Measurements from ENCODE around the gene SUN1.

SUN1 gene

DNA sequence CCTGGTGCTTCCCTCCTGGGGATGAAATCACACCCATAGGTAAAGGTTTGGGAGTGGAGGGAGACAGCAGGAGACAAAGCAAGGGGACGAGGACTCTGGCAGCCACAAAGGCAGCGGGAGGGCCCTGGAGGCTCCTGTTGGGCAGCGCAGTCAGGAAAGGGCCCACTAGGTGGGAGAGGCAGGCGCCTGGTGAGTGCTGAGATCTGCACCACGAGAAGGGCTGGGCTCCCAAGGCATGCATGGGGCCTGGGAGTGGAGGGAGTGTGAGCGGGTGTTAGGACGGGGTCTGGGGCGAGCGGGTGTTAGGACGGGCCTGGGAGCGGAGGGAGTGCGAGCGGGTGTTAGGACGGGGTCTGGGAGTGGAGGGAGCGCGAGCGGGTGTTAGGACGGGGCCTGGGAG is 57.1 kb downstream of the SUN1 start:
- no peak for DNase-seq (ENCODE audit: low read depth in 2 of 2, low spot score in 1 of 2)

DNA sequence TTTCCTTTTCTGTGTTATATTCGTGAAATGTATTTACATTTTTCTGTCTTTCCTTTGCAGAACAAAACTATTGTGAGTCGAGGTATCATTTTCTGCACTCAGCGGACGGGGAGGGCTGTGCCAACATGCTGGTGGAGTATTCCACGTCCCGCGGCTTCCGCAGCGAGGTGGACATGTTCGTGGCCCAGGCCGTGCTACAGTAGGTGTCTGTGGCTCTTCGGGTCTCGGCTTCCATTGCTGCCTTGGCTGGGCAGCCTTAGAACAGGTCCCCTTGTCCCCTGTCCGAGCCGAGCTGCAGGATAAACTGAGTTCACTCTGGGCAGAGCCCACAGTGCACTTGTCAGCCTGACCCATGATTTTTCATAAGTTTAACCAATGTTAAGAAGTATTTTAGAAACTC is 58.6 kb downstream of the SUN1 start:
- no peak for DNase-seq (ENCODE audit: low read depth in 2 of 2, low spot score in 1 of 2)

DNA sequence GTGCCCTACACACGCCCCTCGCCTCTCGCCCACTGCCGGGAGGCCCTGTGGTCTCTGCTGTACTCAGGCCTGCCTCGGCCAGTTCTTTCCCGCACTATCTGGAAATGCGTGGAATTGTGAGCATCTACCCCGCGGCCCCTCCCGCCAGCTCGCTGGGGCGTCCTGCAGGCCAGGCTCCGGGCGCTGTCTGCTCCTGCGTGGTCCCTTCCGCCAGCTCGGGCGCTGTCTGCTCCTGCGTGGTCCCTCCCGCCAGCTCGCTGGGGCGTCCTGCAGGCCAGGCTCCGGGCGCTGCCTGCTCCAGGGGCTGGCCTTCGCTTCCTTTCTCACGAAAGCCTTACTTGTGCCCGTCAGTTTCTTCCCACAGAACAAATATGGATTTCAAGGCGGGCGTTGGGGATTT is 59.0 kb downstream of the SUN1 start:
- DNase-seq (ENCODE audit: low read depth in 2 of 2, low spot score in 1 of 2) = no peak

DNA sequence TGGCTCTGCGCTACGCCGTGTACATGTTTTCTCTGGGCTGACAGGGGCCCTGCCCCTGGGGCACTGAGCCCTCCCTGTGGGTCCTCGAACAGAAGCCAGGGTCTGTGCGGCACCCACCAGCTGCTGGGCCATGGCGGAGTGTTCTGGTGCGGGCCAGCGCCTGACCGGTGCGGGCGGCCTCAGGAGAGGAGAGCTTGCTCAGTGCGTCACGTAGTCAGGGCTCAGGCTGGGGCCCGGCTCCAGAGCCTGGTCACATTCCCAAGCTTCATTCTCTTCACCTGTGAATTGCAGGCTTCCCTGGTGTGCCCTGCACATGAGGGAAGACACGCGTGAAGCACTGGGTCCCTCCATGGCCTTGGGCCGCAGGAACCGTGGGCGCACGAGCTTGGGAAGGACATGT is 59.5 kb downstream of the SUN1 start:
- DNase-seq (ENCODE audit: low read depth in 2 of 2, low spot score in 1 of 2) = no peak

DNA sequence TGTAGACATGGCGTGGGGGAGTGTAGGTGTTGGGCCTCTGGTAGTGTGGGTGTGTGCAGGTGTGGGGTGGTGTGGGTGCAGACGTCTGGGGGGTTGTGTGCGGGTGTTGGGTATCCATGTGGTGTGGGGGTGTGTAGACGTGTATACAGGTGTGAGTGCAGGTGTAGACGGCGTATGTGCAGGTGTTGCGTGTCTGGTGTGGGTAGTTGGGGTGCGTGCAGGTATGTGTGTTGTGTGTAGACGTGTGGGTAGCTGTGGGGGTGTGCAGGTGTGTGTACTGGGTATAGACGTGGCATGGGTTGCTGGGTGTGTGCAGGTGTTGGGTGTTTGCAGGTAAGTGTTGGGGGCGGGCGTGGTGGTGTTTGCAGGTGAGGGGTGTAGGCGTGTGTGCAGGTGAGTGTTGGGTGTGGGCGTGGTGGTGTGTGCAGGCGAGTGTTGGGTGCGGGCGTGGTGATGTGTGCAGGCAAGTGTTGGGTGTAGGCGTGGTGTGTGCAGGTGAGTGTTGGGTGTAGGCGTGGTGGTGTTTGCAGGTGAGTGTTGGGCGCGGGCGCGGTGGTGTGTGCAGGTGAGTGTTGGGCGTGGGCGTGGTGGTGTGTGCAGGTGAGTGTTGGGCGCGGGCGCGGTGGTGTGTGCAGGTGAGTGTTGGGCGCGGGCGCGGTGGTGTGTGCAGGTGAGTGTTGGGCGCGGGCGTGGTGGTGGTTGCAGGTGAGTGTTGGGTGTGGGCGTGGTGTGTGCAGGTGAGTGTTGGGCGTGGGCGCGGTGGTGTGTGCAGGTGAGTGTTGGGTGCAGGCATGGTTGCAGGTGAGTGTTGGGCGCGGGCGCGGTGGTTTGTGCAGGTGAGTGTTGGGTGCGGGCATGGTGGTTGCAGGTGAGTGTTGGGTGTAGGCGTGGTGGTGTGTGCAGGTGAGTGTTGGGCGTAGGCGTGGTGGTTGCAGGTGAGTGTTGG is 60.6 kb downstream of the SUN1 start:
- DNase-seq (ENCODE audit: low read depth in 2 of 2, low spot score in 1 of 2) = no peak

DNA sequence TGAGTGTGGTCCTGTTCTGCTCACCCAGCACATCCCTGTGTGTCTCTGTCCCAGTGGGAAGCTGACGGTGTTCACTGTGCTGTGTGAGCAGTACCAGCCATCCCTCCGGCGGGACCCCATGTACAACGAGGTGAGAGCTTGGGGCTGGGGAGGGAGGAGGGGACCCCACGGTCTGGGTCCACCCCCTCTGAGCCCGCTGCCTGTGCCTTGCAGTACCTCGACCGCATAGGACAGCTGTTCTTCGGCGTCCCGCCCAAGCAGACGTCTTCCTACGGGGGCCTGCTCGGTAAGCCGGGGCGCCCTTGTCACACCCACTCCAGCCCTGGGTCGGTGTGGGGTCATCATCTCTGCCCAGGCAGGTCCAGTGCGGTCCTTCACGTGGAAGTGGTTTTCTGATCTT is 61.4 kb downstream of the SUN1 start:
- DNase-seq (ENCODE audit: low read depth in 2 of 2, low spot score in 1 of 2) = no peak

DNA sequence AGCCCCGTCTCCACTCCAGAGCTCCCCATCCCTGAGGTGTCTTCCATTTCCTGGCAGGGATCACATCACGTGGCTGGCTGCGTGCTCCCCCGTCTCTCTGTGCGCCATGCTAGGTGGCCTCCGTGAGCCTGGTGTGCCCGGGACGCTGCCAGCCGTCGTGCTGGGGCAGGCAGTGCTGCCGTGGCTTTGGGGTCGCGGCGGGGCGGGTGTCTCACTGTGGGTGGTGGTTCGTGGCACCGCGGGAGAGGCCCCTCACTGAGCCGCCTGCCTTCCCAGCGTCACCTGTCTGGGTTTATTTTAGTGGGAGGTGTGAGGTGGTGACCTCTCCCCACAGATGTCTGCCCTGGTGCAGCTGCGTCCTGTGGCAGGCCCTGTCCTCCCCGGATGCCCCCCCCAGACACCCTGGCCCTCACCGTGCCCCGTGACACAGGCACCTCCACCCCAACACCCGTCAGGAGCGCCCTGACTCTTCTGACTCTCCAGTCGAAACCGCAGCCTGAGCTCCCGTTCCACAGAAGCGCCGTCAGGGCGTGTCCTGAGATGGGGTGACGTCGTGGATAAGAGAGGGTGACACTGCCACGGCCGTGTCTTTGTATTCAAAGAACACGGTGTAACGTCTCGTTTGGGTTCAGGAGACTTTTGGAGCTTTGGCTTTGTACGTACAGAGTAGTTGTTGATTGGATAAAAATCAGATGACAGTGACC is 62.0 kb downstream of the SUN1 start:
- no peak for DNase-seq (ENCODE audit: low read depth in 2 of 2, low spot score in 1 of 2)

DNA sequence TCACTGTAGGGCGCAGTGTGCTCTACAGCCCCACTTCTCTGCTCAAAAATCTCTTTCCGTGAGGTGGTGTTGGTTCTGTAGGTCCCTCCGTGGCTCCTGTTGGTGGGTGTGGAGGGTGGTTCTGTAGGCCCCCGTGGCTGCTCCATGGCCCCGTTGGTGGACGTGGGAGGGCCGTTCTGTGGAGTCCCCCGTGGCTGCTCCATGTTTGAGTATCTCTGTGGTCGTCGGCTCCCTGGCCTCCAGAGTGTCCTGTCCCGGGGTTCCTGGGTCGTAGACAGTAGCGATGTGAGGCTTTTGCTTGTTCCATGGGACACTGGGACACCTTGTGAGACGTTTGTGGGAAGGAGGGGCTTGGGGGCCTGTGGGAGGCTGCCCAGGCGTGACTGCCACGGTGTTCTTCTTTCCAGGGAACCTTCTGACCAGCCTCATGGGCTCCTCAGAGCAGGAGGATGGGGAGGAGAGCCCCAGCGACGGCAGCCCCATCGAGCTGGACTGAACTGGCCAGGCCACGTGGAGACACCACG is 62.7 kb downstream of the SUN1 start:
- no peak for DNase-seq (ENCODE audit: low read depth in 2 of 2, low spot score in 1 of 2)

DNA sequence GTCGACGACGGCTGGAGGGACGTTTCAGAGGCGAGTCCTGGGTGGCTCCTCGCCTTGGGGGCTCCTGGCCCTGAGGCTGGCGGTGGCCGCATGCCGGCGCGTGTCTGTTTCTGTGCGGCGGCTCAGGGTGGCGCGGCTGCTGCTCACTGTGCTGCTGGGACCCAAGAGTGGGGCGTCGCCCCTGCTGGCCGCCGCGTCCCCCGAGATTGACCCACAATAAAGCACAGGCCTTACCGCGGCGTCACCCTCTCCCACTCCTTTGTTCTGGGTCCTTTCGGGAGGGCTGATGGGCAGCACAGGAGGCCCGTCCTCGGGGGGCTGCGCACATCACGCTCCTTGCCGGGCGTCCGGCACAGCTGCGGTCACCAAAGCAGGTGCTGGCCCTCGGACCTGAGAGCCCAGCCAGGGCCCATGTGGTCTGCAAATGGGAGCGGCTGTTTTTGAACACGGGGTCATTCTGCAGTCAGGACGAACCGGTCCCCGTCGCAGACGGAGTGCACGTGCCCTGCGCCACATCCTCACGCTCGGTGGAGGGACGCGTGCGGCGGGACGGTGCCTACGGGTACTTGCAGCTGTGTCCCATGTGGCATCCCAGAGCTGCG is 63.3 kb downstream of the SUN1 start:
- DNase-seq (ENCODE audit: low read depth in 2 of 2, low spot score in 1 of 2) = no peak

DNA sequence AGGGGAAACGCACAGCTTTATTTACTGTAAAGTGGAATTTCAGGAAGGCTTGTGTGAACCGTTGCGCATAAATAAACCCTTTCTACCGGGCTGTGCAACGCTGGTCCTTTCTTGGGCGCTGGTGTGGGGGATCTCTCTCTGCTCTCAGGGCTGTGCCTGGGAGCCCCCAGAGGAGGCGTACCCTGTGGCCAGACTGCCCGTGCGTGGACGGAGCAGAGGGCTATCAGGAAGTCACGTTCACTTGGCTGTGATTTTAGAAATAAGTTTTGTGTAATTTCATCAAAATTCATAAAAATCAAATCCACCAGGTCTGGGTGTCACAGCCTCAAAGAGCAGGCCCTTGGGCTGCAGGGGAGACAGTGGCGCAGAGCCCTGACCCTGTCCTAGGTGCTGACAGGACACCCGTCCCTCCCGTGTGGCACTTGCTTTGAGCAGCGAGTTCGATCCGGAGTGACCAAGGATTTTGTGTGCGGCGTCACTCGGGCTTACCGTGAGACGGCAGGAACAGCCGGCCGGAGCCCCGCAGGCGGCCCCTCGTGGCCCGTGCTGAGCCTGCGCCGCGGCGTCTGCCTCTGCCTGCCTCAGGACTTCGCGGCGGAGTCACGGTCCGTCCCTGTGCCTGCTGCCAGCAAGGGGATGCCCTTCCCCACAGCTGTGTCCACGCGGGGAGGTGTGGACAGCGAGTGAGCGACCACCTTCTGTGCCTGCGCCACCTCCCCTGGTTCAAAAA is 64.2 kb downstream of the SUN1 start:
- no peak for DNase-seq (ENCODE audit: low read depth in 2 of 2, low spot score in 1 of 2)

DNA sequence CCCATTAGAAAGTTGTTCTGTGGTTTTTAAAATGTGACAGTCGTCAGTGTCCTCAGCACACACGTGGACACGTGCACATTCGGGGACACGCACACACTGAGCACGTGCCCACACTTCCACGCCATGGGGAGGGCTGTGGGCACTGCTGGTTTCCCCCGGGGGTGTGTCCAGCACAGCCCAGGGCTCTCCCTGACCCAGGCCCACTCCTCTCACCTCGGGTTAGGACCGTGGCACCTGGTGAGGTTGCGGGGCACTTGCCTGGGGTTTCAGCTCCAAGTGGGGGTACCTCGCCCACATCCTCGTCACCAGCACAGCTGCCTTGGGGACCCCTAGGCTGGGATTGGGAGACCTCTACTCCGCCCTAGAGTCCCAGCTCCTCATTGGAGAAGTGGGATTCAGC is 64.8 kb downstream of the SUN1 start:
- no peak for DNase-seq (ENCODE audit: low read depth in 2 of 2, low spot score in 1 of 2)

DNA sequence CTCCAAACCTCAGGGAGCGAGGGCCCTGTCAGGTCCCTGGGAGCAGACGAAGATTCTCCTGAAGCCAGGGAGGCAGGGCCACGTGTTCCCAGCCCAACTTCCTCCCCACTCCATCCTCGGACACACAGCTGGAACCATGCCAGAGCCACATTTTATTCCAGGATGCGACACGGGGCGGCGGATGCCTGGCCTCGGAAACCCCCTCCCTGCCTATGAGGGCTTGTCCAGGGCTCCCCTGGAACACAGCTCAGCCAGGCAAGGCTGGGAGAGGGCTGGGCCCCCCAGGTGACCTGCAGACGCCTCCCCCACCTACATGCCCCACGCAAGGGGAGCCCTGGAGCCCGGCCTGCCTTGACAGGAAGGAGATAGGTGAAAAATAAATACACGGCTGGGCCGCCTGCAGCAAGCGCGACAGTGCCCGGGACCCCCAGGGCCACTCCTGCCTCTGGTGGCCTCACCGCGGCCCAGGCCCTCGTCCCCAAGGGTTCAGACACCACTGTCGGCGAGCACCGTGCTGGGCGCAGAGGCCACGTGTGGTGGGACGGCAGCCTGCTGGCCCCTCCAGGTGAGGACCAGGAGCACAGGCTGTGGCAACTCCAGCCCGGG is 65.6 kb downstream of the SUN1 start:
- no peak for DNase-seq (ENCODE audit: low read depth in 2 of 2, low spot score in 1 of 2)

DNA sequence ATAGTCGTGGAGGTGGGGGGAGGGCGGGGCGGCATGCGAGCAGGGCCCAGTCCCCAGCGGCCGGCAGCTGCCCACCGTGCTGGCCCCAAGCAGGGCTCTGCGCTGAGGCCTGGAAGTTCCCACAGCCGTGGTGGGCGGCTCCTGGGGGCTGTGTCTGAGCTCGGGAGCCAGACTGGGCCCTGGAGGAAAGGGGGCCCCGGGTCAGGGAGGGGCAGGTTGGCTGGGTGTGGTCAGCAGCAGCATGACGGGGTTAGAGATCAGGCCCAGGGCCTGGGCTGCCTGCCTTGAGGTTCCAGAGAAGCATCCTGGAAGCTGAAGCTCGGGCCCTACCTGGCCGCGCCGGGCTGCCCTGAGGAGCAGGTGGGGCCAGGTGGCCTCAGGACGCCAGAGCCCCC is 66.2 kb downstream of the SUN1 start:
- no peak for DNase-seq (ENCODE audit: low read depth in 2 of 2, low spot score in 1 of 2)

DNA sequence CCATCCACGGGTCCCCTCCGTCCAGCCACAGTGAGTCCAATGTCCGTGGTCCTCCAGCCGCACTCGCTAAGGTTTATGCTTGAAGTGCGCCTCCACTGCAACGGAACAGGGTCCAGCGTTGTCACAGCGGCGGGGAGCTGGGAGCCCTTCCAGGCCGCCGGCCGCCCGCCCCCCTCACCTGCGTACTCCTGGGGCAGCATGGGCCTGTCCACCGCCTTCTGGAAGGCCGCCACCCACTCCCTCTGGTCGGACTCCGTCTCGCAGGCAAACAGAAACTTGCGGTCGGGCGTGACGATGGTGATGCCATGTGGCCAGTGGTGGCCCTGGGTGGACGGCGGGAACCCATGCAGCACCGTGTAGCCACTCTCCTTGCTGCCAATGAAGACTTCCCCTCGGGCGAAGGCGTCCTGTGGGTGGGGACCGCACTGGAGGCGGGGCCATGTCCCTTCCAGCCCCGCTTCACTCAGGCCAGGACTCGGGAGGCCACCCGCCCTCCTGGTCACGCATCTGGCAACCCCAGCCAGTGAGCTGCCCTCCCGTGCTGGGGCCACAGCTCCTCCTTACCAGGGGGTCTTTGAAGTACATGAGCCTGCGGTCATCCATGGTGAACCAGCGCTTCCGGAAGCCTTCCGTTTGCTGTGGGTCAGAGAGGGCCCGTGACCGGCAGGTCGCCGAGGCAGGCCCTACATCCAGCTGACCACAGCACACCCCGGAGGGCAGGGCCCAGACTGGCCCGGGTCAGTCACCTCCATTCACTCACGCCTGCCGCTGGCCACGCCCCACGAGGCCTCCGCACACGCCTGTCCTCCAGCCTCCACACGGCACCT is 66.8 kb downstream of the SUN1 start:
- no peak for DNase-seq (ENCODE audit: low read depth in 2 of 2, low spot score in 1 of 2)

DNA sequence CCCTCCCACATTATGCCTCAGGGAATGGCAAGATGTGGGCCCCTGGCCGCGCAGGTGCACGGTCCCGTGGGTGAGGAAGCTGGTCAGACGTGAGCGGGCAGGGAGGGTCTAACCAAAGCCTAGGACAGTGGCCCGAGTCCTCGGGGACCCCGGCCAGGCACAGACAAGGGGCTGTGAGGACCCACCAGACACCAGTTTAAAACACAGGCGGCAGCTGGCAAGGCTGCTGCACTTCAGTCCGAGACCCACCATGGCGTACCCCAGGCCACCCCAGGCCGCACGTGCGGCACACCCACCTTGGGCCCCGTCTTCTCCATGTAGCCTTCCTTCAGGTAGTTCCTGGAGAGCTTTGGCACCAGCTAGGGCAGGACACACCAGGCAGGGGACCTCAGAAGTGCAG is 67.5 kb downstream of the SUN1 start:
- no peak for DNase-seq (ENCODE audit: low read depth in 2 of 2, low spot score in 1 of 2)

DNA sequence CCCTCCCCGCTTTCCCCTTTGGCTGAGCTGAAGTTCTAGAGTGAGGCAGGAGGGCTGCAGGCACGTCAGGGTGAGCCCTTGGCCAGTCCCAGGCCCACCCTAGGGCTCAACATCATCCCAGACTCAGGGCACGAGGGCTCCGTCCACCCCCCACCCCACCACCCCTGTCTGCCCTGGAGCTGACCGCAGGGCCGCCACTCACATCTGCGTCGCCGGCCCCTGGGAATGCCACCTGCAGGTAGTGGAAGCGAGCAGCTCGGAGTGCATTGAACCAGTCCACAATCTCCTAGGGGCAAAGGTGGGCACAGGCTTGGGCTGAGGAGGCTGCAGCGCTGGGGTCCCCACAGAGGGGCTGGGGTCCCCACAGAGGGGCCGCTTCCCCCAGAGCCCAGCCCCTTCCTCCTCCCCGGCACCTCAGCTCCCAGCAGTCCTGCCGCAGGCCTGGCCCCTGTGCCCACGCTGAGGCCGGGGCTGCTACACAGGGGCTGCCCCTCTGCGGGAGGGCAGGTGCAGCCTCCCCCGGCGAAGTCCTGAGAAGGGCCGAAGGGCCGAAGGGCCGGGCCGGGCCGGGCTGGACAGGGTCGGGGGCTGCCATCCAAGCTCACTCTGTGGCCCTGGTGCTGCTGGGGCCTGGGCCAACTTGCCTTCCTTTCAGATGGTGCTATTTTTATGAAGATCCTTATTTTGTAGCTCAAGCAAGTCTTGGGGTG is 68.2 kb downstream of the SUN1 start:
- DNase-seq (ENCODE audit: low read depth in 2 of 2, low spot score in 1 of 2) = no peak

DNA sequence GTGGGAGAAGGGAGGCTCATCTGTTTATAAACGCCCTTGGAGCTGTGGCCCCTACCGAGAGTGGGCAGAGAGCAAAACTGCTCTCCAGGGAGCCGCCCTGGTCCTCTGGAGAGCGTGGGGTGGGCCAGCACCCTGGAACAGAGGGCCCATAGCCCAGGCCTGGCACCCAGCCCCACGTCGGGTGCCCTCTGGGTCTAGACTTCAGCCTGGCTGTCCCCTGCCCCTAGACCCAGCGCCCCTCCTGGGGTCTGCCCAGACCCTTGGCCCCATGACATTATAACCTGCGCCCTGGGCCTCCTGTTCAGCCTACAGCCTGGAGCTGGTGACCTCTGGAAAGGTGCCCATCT is 68.7 kb downstream of the SUN1 start:
- no peak for DNase-seq (ENCODE audit: low read depth in 2 of 2, low spot score in 1 of 2)

DNA sequence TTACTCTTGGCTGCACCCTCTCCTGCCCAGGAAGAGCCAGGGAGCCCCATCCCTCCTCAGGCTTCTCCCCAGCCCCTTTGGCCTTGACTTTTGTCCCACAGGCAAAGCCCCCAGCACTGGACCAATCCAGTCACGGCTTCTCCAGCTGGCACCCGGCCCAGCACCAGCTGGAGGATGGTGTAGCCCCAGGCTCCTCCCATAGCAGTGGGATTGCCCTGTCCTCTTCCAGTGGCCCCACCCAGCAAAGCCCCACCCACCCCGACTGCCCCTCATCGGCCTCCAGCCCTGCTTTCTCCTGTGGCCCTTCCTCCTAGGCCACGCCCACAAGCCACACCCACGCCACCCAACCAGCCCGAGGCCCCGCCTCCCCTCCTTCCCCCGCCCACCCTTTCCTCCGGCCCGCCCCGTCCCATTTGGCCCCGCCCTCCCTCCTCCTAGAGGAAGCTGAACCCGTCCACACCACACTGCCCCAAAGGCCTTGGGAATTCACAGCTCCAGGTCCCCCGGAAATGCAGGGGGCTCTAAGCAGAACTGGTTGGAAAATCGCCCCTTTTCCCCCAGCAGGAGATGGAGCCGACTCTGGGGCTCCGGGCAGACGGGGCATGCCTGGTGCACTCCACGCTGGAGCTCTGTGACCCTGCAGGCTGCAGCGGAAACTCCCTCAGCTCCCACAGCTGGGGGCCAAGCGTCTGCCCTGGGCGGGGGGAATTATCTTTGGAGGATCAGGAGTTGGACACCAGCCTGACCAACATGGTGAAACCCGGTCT is 69.3 kb downstream of the SUN1 start:
- DNase-seq (ENCODE audit: low read depth in 2 of 2, low spot score in 1 of 2) = no peak

DNA sequence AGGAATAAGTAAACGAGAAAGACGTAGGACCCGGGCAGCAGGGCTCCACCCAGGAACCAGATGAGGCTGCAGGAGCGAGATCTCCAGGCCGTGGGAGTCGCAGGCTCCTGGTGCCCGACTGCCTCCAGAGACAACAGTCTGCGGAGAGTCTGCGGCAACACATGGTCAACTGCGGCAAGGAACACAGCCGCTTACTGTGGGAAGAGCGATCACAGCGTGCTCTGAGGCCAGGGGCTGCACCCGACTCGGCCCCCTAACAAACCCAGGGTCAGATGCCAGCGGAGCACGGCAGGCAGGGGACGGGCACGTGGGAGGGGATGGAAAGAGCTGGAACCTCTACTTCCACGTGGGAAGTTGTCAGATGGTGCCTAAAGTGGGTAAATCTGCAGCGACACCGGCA is 70.7 kb downstream of the SUN1 start:
- no peak for DNase-seq (ENCODE audit: low read depth in 2 of 2, low spot score in 1 of 2)

Measured in stimulated activated CD8-positive, alpha-beta memory T cell treated with anti-CD3 and anti-CD28 coated beads, Interleukin-4, amount 100 ng/mL, for 1 hour (primary cell).